HUDEP-2 (cell line): ENCODE data around the gene AGAP2.
"Not testable (repeated sequence)": the region's sequence is repeated elsewhere in the genome, so short reads cannot be mapped to it uniquely, and the experiment has no call there.

ENCODE experiments used
- DNase-seq, 76 experiments: peaks; one replicate each; lab custom pipeline; 2025; ENCODE audit not compliant: unreplicated experiment in 76 of 76; lab: John Stamatoyannopoulos, UW

The AGAP2 gene

DNA sequence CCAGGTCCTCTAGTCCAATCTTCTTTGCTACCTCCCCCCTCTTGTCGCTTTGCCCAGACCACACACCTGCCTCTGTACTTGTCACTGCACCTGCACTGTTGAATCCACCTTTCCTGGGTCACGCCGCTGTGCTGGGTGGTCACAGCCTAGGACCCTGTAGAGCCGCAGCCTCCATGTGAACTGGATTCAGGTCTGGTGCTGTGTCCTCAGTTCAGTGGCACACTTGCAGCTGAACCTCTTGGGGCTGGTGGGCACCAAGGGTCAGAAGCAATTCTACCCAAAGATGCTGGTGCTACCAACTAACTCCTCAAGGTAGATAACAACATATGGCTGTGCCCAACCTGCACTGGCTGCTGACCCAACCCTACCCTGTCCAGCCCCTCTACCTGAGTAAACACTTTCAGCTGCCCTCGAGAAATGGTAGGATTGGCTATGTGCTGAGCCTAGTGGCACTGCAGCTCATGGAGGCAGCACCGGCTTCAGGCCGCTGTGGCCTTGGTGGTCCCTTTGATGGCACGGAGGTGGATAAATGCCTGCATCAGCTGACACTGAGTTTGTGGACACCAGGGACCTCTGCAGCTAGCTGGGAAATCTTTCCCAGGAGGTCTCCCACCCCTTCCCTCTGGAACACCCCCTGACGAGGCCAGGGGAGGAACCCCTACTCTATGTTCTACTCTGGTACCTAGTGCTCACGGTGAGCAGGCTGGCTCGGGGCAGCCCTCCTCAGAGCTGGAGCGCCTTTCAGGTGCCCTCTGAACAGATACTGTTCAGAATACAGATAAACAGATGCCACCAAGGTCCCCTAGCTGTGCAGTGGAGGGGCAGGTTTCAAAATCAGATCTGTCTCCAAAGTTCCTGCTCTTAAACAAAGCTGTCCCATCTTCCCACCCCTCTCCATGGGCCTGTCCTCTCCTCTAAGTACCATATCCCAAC is 14.3 kb downstream of the AGAP2 start:
- DNase-seq = no peak

DNA sequence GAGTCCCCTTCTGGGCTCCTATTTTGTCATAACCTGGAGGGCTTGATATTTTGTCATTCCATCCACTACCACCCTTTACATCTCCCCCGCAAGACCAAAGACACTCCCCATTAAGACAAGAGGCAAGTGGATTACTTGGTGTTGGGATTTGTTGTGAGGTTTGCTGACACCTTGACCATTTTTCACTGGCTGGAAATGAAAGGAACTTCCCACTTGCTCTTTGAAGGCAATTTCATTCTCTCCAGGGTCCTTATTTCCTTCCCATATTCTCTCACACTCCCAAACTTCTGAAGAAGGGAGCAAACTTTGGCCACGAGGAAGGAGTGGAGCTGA is 14.9 kb downstream of the AGAP2 start:
- no peak for DNase-seq

DNA sequence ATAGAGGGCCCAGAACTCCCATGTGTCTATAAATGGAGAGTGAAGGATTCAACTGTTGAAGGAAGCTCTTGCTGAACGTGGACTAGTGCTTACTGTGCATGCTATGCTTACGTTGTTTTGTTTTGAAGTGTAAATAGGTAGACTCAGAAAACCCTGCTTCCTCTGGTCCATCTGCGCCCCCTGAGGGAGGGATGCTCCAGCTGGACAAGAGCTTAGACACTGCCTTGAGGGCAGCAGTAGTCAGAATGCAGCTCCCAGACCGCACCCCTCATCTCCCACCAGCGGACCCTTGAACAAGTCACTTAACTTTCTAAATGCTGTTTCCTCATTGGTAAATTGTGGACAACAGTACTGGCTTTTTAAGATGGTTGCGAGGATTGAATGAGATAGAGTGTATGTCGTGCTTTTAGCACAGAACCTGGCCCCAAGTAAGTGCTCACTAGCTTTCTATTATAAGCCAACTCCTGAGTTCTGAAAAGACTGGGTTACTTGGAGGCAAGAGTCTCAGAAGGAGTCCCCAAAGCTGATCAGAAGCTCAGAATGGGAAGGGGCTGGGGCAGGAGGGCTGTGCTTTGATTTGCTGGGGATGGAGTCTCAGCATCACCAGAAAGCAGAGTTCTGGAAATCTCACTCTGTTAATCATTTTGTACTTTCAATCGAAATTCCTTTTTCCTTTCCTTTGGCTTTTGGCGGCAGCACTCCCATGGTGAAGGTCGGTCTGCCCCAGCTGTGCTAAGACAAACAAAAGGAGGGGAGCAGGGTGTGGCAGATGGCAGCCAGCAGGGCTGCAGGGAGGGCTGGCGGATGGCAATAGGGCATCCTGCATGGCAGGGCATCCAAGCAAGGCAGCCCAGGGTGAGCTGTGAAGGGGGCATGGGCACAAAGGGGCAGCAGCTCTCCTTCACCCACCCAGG is 15.6 kb downstream of the AGAP2 start:
- no peak for DNase-seq

DNA sequence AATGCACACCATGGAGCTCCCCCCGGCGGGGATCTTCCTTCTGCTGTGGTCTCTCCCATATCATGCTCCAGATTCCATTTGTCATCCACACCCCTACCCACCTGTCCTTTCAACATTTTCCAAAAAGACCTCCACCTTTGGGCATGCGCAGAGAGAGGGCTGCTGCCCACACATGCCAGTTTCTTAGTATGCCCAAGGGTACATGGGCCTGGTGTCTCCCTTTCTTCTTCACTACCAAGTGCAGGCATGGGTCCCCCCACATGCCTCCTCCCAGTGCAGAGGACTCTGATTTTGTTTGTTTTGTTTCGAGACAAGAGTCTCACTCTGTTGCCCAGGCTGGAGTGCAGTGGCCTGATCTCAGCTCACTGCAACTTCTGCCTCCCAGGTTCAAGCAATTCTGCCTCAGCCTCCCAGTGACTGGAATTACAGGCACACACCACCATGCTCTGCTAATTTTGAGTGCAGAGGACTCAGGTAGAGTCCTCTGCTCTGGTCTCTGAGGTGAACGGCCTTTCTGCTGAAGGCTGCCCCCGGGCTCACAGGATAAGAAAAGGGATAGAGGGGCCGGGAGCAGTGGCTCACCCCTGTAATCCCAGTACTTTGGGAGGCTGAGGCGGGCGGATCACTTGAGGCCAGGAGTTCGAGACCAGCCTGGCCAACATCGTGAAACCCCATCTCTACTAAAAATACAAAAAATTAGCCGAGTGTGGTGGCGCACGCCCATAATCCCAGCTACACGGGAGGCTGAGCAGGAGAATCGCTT is 16.5 kb downstream of the AGAP2 start:
- DNase-seq = not testable (repeated sequence)

DNA sequence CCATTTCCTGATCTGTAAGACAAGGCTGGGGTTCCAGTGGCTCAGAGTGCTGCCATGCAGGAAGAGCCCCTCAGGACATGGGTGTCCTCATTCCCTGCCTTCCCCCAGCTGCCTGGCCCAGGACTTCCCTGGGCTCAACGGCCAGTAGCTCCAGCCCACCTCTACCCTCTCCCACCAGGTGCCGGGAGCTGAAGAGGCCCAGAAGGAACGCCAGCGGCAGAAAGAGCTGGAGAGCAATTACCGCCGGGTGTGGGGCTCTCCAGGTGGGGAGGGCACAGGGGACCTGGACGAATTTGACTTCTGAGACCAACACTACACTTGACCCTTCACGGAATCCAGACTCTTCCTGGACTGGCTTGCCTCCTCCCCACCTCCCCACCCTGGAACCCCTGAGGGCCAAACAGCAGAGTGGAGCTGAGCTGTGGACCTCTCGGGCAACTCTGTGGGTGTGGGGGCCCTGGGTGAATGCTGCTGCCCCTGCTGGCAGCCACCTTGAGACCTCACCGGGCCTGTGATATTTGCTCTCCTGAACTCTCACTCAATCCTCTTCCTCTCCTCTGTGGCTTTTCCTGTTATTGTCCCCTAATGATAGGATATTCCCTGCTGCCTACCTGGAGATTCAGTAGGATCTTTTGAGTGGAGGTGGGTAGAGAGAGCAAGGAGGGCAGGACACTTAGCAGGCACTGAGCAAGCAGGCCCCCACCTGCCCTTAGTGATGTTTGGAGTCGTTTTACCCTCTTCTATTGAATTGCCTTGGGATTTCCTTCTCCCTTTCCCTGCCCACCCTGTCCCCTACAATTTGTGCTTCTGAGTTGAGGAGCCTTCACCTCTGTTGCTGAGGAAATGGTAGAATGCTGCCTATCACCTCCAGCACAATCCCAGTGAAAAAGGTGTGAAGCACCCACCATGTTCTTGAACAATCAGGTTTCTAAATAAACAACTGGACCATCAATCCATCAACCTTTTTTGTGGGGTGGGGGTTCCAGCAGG is 17.6 kb downstream of the AGAP2 start:
- no peak for DNase-seq

DNA sequence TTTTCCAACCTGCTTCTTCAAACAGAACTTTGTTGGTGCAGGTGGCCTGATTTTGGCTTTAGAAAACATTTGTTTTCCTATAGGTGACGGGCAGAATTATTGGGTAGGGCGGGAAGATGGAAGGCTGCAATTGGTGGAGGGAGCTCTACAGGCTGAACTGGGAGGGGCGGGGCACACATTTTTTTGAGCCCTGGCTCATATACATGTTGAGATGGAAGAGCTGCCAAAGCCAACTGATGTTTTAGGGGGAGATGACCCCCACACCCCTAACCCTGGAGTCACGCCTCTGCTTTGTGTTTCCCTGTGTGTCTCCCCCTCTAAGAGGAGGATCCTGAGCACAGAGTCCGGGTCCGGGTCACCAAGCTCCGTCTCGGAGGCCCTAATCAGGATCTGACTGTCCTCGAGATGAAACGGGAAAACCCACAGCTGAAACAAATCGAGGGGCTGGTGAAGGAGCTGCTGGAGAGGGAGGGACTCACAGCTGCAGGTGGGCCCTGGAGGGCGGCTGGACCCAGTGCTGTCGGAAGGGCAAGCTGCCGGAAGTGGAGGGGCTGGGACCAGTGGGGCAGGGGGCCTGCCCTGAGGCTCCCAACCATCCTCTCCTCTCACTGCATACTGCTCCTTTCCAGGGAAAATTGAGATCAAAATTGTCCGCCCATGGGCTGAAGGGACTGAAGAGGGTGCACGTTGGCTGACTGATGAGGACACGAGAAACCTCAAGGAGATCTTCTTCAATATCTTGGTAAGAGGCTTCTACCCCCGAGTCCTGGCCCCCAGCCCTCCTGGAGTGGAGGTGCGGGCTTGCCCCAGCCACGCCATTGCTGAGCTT is 18.6 kb downstream of the AGAP2 start:
- no peak for DNase-seq

DNA sequence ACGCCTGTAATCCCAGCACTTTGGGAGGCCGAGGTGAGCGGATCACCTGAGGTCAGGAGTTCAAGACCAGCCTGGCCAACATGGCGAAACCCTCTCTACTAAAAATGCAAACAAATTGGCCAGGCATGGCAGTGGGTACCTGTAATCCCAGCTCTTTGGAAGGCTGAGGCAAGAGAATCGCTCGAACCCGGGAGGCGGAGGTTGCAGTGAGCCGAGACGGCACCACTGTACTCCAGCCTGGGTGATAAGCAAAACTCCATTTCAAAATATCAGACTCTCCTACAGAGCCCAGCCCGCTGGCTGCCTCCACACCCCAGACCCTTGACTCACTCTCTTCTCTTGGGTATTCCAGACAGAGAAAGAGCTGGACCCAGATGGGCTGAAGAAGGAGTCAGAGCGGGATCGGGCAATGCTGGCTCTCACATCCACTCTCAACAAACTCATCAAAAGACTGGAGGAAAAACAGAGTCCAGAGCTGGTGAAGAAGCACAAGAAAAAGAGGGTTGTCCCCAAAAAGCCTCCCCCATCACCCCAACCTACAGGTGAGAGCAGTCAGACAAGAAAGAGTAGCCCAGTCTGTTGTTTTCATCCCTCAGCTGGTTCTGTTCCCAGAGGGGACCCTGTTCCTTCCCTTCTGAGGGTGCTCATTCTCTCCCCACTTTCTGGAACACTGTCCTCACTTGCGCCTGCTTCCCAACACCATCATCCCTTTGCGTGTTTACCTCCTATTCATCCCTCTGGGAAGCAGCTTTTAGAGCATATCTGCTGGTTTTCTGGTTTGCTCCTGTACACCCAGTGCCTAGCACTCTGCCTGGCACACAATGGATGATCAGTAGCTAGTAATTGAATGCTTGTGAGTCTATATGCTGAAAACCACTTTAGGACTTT is 19.7 kb downstream of the AGAP2 start:
- no peak for DNase-seq

DNA sequence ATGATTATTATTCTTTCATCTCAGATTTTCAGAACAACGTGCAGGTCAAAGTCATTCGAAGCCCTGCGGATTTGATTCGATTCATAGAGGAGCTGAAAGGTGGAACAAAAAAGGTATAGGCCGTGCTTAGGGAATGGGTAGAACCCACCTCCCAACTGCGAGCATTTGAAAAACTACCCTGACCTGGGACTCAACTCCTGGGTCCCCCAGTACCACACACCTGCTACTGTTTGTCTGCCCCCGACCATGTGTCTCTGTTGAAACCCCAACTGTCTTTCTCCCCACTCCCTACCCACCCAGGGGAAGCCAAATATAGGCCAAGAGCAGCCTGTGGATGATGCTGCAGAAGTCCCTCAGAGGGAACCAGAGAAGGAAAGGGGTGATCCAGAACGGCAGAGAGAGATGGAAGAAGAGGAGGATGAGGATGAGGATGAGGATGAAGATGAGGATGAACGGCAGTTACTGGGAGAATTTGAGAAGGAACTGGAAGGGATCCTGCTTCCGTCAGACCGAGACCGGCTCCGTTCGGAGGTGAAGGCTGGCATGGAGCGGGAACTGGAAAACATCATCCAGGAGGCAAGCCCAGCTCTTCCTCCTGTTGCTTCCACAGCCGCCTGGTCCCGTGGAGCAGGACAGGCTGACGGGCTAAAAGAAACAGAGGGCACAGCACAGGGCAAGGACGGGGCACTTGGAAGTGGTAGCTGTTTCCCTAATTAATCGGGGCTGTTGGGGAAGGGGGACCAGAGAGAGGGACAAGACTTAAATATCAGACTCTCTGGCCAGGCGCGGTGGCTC is 20.5 kb downstream of the AGAP2 start:
- DNase-seq = no peak

DNA sequence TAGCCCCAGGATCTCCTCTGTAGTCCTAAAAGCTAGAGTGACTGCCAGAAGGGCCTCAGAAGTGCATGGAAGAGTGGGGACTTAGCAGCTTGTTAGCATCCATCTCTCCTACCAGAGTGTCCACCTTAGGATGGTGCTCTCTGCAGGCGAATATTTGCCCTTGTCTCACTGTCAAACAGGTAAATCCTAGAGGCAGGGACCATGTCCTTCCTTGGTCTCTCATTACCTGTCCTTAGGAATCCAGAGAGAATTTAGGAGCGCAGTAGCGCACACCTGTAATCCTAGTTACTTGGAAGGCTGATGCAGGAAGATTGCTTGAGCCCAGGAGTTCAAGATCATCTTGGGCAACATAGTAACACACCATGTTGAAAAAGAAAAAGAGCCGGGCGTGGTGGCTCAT is 21.4 kb downstream of the AGAP2 start:
- no peak for DNase-seq

DNA sequence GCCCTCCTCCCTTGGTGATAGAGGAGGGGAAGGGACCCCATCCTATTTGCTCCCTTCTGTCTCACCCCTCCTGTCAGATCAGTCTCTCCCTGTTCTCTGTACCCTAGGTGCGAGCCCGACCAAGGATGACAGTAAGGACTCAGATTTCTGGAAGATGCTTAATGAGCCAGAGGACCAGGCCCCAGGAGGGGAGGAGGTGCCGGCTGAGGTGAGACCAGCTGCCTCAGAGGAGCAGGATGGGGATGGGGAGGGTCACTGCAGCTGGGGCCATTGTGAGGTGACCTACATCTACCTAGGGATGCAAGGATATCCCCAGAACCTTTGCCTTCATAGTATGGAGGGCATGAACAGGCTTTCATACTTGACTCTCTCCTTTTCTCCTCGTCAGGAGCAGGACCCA is 22.2 kb downstream of the AGAP2 start:
- no peak for DNase-seq

DNA sequence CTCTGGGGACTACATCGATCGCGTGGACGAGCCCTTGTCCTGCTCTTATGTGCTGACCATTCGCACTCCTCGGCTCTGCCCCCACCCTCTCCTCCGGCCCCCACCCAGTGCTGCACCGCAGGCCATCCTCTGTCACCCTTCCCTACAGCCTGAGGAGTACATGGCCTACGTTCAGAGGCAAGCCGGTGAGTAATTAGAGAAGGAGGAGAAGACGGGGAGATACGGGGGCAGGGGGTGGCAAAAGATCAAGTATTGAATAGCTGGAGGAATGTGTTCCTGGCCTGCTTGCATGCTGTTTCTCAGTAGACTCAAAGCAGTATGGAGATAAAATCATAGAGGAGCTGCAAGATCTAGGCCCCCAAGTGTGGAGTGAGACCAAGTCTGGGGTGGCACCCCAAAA is 22.8 kb downstream of the AGAP2 start:
- no peak for DNase-seq

DNA sequence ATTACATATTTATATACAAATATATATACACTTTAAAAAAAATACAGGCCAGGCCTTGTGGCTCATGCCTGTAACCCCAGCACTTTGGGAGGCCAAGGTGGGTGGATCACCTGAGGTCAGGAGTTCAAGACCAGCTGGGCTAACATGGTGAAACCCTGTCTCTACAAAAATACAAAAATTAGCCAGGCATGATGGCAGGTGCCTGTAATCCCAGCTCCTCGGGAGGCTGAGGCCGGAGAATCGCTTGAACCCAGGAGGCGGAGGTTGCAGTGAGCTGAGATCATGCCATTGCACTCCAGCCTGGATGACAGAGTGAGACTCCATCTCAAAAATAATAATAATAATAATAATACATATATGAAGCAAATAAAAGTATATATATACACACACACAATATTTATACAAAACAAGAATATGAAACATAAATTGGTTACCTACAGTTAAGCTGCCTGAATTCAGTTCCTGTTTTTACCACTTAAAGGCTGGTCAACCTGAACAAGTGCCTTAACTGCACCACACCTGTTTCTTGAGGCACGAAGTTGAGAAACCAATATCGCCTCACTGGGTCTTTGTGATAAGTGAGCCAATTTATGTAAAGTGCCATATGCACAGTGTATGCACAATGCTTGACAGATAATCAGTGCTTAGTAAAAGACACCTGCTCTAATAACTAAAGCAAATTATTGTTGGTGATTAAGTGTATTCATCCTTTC is 23.4 kb downstream of the AGAP2 start:
- not testable (repeated sequence) for DNase-seq

DNA sequence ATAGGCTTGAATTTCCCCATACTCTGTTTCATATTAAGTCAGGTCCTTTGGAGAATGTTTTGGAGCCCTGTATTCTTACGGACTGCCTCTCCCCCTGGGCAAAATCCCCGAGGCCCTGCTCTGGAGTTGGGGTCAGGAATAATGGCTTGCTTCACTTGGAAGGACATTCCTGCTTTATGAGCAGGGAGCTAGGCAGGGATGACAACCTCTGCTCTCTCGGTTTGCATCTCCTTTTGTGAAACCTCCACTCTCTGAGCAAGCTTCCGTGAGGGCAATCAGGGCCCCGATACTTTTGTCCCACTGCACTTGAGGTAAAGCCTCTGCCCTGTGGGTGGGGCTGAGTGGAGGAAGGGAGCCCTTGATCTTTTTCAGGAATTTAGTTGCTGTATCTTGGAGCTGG is 25.3 kb downstream of the AGAP2 start:
- no peak for DNase-seq

DNA sequence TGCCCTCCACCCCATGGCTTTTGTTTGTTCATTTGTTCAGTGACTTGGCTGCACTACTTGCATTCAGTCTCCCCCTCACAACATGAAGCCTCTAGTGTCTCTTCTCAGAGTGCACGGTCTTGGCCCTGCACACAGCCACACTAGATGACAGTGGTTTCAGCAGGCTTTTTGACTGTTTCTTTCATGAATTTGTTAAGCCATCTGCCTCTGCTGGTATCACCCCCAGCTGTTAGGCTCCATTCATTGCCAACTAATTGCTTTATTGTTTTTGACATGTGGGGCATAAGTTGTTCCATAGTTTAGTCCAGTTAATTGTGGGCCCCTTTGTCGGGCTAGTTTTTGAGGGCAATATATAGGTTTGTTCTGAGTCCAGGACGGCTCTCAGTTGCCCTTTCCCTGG is 25.8 kb downstream of the AGAP2 start:
- no peak for DNase-seq

DNA sequence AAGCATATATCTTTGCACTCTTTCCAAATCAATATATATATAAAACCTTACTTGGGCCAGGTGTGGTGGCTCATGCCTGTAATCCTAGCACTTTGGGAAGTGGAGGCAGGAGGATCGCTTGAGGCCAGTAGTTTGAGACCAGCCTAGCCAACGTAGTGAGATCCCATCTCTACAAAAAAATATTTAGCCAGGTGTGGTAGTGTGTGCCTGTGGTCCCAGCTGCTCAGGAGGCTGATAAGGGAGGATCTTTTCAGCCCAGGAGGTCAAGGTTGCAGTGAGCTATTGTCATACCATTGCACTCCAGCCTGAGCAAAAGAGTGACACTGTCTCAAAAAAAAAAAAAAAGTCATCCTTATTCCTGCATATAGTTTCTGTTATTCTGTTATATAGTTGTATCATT is 30.2 kb downstream of the AGAP2 start:
- no peak for DNase-seq

DNA sequence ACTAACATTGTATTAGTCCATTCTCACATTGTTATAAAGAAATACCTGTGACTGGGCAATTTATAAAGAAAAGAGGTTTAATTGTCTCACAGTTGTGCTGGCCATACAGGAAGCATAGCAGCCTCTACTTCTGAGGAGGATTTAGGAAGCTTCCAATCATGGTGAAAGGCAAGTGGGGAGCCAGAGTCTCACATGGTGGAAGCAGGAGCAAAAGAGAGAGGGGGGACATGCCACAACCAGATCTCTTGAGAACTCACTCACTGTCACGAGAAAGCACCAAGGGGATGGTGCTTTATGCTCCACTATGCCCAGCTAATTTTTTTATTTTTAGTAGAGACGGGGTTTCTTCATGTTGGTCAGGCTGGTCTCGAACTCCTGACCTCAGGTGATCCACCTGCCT is 31.3 kb downstream of the AGAP2 start:
- no peak for DNase-seq

DNA sequence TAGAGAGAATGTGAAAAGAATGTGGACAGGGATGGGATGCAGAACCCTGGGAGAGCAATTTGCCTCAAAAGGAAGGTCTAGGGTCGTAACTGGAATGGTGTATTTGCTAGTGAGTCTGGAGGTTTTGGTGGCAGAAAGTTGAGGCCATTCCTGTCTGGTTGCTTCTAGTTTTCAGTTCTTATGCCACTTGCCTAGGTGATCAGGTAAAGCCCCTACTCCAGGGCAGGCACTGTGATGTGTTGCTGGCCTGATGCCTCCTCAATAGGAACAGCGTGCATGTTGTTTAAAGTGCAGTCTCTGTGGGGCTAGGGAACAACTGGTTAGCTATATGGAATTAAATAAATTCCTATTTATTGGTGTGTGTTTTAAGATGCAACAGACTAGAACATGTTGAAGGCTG is 38.2 kb downstream of the AGAP2 start:
- DNase-seq = no peak
